ENCODE results near the gene CRMP1.

The CRMP1 gene

DNA sequence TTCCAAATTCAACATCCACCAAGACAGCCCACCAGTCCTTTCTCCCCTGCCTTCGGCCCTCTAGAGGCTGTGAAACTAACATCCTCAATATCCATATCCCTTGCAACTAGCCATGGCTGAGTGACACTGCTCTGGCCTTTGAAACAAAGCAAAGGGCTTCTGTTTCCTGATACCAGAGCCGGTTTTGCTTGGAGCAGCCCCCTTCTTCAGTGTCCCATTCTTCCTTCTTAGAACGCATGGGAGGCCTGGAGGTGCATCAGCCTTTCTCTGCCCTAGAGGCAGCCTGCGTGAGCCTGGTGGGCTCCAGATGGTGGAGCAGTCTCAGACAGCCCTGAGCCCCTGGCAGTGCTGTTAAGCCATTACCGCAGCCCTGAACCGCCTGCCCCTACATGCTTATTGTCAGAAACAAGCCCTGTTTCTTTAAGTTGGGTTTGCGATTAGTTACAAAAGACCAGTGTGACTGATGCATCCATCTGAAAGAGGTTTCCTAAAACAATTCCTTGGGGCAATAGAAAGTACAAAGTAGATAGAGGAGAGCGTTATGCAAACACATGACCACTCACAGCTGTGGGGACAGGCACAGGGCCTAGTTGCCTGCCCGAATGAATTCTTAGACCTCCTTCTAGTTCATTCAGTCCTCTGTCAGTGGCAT lies 107.8 kb downstream of the CRMP1 start:
- H3K4me3 ChIP-seq (ENCODE audit: low read depth, low read length) = no peak overlapping the region
- TF ChIP-seq, protein P1, sequence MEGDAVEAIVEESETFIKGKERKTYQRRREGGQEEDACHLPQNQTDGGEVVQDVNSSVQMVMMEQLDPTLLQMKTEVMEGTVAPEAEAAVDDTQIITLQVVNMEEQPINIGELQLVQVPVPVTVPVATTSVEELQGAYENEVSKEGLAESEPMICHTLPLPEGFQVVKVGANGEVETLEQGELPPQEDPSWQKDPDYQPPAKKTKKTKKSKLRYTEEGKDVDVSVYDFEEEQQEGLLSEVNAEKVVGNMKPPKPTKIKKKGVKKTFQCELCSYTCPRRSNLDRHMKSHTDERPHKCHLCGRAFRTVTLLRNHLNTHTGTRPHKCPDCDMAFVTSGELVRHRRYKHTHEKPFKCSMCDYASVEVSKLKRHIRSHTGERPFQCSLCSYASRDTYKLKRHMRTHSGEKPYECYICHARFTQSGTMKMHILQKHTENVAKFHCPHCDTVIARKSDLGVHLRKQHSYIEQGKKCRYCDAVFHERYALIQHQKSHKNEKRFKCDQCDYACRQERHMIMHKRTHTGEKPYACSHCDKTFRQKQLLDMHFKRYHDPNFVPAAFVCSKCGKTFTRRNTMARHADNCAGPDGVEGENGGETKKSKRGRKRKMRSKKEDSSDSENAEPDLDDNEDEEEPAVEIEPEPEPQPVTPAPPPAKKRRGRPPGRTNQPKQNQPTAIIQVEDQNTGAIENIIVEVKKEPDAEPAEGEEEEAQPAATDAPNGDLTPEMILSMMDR (IDR thresholded peaks at IDR 0.05; ENCODE audit: insufficient read depth, low read depth, low read length, missing control alignments) = no peak
- DNase-seq (ENCODE audit: low read depth) = no peak

DNA sequence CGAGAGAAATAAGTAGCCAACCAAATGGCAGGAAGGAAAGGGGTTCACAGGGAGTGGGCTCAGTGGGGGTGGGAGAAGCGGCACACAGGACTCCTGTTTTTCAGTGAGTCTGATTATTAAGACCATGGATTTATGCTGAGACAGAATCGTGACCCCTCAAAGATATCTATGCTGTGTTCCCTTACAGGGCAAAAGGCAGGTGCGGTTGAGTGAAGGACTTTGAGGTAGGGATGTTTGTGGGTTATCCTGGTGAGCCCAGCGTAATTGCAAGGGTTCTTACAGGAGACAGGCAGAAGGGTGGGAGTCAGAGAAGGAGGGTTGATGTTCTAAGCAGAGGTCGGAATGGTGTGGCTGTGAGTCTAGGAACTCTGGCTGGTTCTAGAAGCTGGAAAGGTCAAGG lies 108.9 kb downstream of the CRMP1 start:
- no peak overlapping the region for H3K4me3 ChIP-seq (ENCODE audit: low read depth, low read length)
- TF ChIP-seq, protein P1 (IDR thresholded peaks at IDR 0.05; ENCODE audit: insufficient read depth, low read depth, low read length, missing control alignments) = no peak
- DNase-seq (ENCODE audit: low read depth) = no peak

DNA sequence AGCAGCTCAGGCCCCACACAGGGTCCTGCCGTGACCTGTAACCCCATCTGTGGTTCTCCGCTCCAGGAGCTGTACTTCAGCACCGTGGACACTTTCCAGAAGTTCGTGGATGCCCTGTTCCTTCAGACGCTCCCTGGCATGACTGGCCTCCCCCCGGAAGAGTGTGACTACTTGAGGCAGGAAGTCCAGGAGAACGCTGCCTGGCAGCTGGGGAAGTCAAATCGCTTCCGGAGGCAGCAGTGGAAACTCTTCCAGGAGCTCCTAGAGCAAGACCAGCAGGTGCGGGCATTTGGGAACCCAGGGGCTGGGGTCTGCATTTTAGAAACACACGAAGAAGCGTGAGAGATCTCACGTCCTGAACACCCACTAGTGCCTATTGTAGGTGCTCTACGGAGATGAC lies 109.4 kb downstream of the CRMP1 start:
- TF ChIP-seq, protein P1 (IDR thresholded peaks at IDR 0.05; ENCODE audit: insufficient read depth, low read depth, low read length, missing control alignments) = no peak
- no peak overlapping the region for H3K4me3 ChIP-seq (ENCODE audit: low read depth, low read length)
- no peak for DNase-seq (ENCODE audit: low read depth)

DNA sequence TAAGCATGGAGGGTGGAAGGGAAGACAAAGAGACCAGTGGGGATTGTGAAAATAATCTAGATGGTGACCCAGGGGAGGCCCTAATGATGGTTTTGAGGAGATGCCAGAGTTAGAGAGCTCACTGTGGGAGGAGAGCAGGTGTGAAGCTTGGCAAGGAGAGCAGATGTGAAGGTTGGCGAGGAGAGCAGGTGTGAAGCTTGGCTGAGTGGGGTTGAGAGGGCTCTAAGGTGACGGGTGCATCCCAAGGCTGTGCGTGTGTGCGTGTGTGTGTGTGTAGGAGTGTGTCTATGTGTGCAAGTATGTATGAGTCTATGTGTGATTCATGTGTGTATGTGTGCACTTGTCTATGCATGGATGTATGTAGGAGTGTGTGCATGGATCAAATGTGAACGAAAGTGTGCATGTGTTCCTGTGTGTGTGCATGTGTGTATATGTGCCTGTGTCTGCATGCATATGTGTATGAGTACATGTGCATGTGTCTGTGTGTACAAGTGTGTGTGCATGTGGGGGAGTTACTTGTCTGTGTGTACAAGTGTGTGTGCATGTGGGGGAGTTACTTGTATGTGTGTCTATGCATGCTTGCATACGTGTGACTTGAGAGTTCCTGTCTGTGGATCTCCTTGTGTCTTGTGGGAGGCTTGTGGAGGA lies 109.9 kb downstream of the CRMP1 start:
- no peak for DNase-seq (ENCODE audit: low read depth)
- H3K4me3 ChIP-seq (ENCODE audit: low read depth, low read length) = no peak overlapping the region
- TF ChIP-seq, protein P1 (IDR thresholded peaks at IDR 0.05; ENCODE audit: insufficient read depth, low read depth, low read length, missing control alignments) = no peak

DNA sequence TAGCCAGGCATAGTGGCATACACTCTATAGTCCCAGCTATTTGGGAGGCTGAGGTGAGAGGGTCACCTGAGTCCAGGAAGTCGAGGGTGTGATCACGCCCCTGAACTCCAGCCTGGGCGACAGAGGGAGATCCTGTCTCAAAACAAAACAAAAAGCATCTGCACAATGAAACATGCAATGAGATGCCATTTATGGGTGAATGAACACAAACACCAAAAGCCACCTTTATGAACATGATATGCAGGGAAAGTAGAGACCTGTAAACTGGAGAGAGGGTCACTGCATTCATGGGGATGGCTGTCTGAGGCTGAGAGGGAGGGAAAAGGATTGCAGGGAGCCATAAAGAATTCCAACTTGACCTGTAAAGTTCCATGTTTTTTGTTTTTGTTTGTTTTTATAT lies 111.2 kb downstream of the CRMP1 start:
- TF ChIP-seq, protein P1 (IDR thresholded peaks at IDR 0.05; ENCODE audit: insufficient read depth, low read depth, low read length, missing control alignments) = no peak
- H3K4me3 ChIP-seq (ENCODE audit: low read depth, low read length) = no peak overlapping the region
- no peak for DNase-seq (ENCODE audit: low read depth)

DNA sequence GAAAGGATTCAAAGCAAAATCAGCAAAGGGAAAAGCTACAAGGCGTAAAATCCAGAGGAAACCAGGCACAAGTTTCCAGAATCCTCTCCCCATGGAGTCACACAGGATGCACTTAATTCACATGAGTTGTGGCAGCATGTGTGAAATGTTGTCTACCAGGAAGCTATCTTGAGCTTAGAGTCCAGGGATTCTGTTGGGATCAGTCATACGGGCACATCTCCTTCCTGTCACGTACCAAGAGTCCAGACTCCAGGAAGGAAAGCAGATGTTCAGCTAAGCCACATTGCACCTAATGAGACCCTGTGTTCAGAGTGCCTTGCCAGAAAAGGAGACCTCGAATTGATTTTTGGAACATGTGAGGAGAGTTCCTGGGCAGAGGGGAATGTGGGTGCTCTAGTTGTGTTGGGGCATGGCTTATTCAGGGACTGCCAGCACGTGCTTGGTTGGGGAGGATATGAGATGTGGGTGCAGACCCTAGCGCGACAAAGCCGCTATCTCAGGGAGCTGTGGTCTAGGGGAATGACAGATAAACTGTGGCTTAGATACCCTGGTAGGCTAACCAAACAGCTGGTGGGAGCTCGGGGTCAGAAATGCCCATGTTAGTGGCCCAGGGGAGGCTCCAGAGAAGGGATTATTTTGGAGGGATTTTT lies 111.9 kb downstream of the CRMP1 start:
- no peak for DNase-seq (ENCODE audit: low read depth)
- TF ChIP-seq, protein P1 (IDR thresholded peaks at IDR 0.05; ENCODE audit: insufficient read depth, low read depth, low read length, missing control alignments) = no peak
- H3K4me3 ChIP-seq (ENCODE audit: low read depth, low read length) = no peak overlapping the region

All from GM12865 (cell line).